Hepatocyte (in vitro differentiated cells): Measurements from ENCODE around the gene BAMBI. TPM values are rescaled to one million over a fixed set of nuclear protein-coding genes. Genes with fewer than 3 reads are reported as not detected.

Experiments
- DNase-seq: peaks from one replicate; pipeline ENCODE4 v3.0.0-alpha.2; 2016; ENCODE audit warnings: low spot score
- H2AFZ ChIP-seq: fragments of 200-600 bp; sonication (generic); 2 replicates; pipeline ENCODE4 v1.6.0; 2016; ENCODE audit warnings: antibody characterized with exemption, mild to moderate bottlenecking
- H3K27ac ChIP-seq: fragments of 200-600 bp; sonication (generic); 2 replicates; pipeline ENCODE4 v1.5.1; 2016; ENCODE audit warnings: mild to moderate bottlenecking
- H3K27me3 ChIP-seq: fragments of 200-600 bp; sonication (generic); 2 replicates; pipeline ENCODE4 v1.6.1; 2016
- H3K36me3 ChIP-seq: fragments of 200-600 bp; sonication (generic); replicated peaks from 2 replicates; pipeline ENCODE4 v1.5.1; 2016; ENCODE audit warnings: low read depth; ENCODE audit not compliant: insufficient read depth
- H3K4me1 ChIP-seq: fragments of 200-600 bp; sonication (generic); 2 replicates; pipeline ENCODE4 v1.5.1; 2016; ENCODE audit warnings: mild to moderate bottlenecking, moderate library complexity; ENCODE audit not compliant: insufficient read depth
- H3K4me2 ChIP-seq: fragments of 200-600 bp; sonication (generic); 2 replicates; pipeline ENCODE4 v1.6.0; 2016
- H3K4me3 ChIP-seq: fragments of 200-600 bp; sonication (generic); 2 replicates; pipeline ENCODE4 v1.5.1; 2016; ENCODE audit warnings: mild to moderate bottlenecking
- H3K79me2 ChIP-seq: fragments of 200-600 bp; sonication (generic); 2 replicates; pipeline ENCODE4 v1.6.0; 2017; ENCODE audit warnings: mild to moderate bottlenecking
- H3K9me2 ChIP-seq: fragments of 200-600 bp; sonication (generic); replicated peaks from 2 replicates; pipeline ENCODE4 v1.6.0; 2017; ENCODE audit warnings: mild to moderate bottlenecking; ENCODE audit not compliant: insufficient read depth
- H3K9me3 ChIP-seq: fragments of 200-600 bp; sonication (generic); 2 replicates; pipeline ENCODE4 v1.5.1; 2016; ENCODE audit warnings: low read depth, mild to moderate bottlenecking
- H4K20me1 ChIP-seq: fragments of 200-600 bp; sonication (generic); 2 replicates; pipeline ENCODE4 v1.6.0; 2016; ENCODE audit warnings: mild to moderate bottlenecking; ENCODE audit not compliant: insufficient read depth, poor library complexity, severe bottlenecking
- CTCF ChIP-seq: fragments of 200-600 bp; sonication (generic); IDR thresholded peaks from 2 replicates; pipeline ENCODE4 v1.5.1; 2016; ENCODE audit warnings: antibody characterized with exemption, mild to moderate bottlenecking; ENCODE audit not compliant: poor library complexity
- EZH2 ChIP-seq: fragments of 200-600 bp; sonication (generic); IDR thresholded peaks from 2 replicates; pipeline ENCODE4 v1.6.1; 2016; ENCODE audit warnings: antibody characterized with exemption, mild to moderate bottlenecking, borderline replicate concordance
- EZH2phosphoT487 ChIP-seq: fragments of 200-600 bp; sonication (generic); IDR thresholded peaks from one replicate; pipeline ENCODE4 v1.6.1; 2018; ENCODE audit warnings: antibody characterized with exemption, mild to moderate bottlenecking, low read depth, moderate library complexity; ENCODE audit not compliant: unreplicated experiment, severe bottlenecking
- WGBS: methylation state at CpG from one replicate; pipeline ENCODE4 v1.1.6; 2016; ENCODE audit warnings: low lambda C conversion rate; ENCODE audit errors: missing lambda C conversion rate; 5-methylcytosine and 5-hydroxymethylcytosine counted together
- polyA plus RNA-seq: library from polyadenylated mRNA; unstranded; fragments of >200 nt; fragmentation: Nextera tagmentation; extraction: Ambion mirVana; gene quantifications from 2 replicates; pipeline ENCODE4 v1.2.1, GENCODE V29; 2016
- total RNA-seq: library from RNA; depleted of rRNA; stranded (reverse); fragments of >200 nt; gene quantifications from 2 replicates; pipeline ENCODE4 v1.2.3, GENCODE V29; 2014

Gene BAMBI
- total and polyA plus RNA-seq, 2 experiments from 2014 or later, result 116 to 148 TPM

GRCh38 chr10:28711776-28712175 lies 34.5 kb downstream of the BAMBI start:
- Histone ChIP-seq H3K79me2 (no peaks in the 10 kb centered on the region), H3K27me3 (no peaks in the 10 kb centered on the region), H3K4me1 (peaks cover 9% of the 10 kb centered on the region), H3K36me3 (no peaks in the 10 kb centered on the region), H4K20me1 (no peaks in the 10 kb centered on the region), H3K27ac (no peak overlapping the region), H3K9me2 (no peaks in the 10 kb centered on the region), H3K4me2 (no peak overlapping the region), H3K9me3 (no peaks in the 10 kb centered on the region), H3K4me3 (no peak overlapping the region), H2AFZ (no peak overlapping the region)
- TF ChIP-seq EZH2phosphoT487 (no peak), CTCF (no peak), EZH2 (no peak)
- no peak for DNase-seq
- WGBS, result 94% methylated on average over 3 of the region's 3 CpGs

- no peak overlapping the region for H3K27ac ChIP-seq
- WGBS, result 90% methylated on average over 10 of the region's 10 CpGs
Measured at GRCh38 chr10:28713626-28714352, 36.5 kb downstream of the BAMBI start.

GRCh38 chr10:28714401-28715053 lies 37.2 kb downstream of the BAMBI start:
- no peaks in the 10 kb centered on the region for H3K36me3 ChIP-seq
- H3K27ac ChIP-seq, result no peak overlapping the region
- no peak overlapping the region for H3K4me2 ChIP-seq
- no peak overlapping the region for H2AFZ ChIP-seq
- TF ChIP-seq EZH2phosphoT487 (no peak), CTCF (no peak), EZH2 (no peak)
- H3K27me3 ChIP-seq, result no peaks in the 10 kb centered on the region
- no peak for DNase-seq
- H3K4me3 ChIP-seq, result no peak overlapping the region
- peaks cover 6% of the 10 kb centered on the region for H3K4me1 ChIP-seq
- H4K20me1 ChIP-seq, result no peaks in the 10 kb centered on the region
- no peaks in the 10 kb centered on the region for H3K9me2 ChIP-seq
- no peaks in the 10 kb centered on the region for H3K9me3 ChIP-seq
- WGBS, result 42% methylated on average over 7 of the region's 7 CpGs
- no peaks in the 10 kb centered on the region for H3K79me2 ChIP-seq

More at GRCh38 chr10:28713626-28714352, 36.5 kb downstream of the BAMBI start:
- Histone ChIP-seq H3K4me3 (no peak overlapping the region), H4K20me1 (no peaks in the 10 kb centered on the region), H3K9me2 (no peaks in the 10 kb centered on the region), H3K4me1 (peaks cover 7% of the 10 kb centered on the region), H3K36me3 (no peaks in the 10 kb centered on the region), H3K9me3 (no peaks in the 10 kb centered on the region), H3K27me3 (no peaks in the 10 kb centered on the region), H2AFZ (no peak overlapping the region), H3K4me2 (no peak overlapping the region), H3K79me2 (no peaks in the 10 kb centered on the region)
- no peak for DNase-seq
- TF ChIP-seq EZH2phosphoT487, result no peak
- no peak for TF ChIP-seq EZH2
- TF ChIP-seq CTCF, result no peak
